Measurements from ENCODE around the gene KRT36.

The KRT36 gene

GRCh38 chr17:41483991-41484826 is 5.5 kb downstream of the KRT36 start:
- no peak overlapping the region for H2BK12ac ChIP-seq (ENCODE audit: low read length)
- H2AK5ac ChIP-seq (ENCODE audit: low read length), result no peak overlapping the region
- no CpG with 5 or more reads among the region's 7 CpGs for WGBS (ENCODE audit: extremely low coverage, insufficient coverage, insufficient read length)
- no peaks in the 10 kb centered on the region for H3K27me3 ChIP-seq (ENCODE audit: insufficient read depth, low read length)
- no peaks in the 10 kb centered on the region for H3K9me3 ChIP-seq (ENCODE audit: insufficient read depth, low read depth, low read length)
- no peak overlapping the region for H3K4me3 ChIP-seq (ENCODE audit: low read depth, low read length)
- no peak overlapping the region for H3K4me2 ChIP-seq (ENCODE audit: low read length)
- no peak overlapping the region for H3K9ac ChIP-seq (ENCODE audit: low read length)
- no peaks in the 10 kb centered on the region for H3K36me3 ChIP-seq (ENCODE audit: control insufficient read depth in 1 of 2, insufficient read depth in 2 of 2, low read length in 2 of 2)
- no peak for DNase-seq
- no peak overlapping the region for H3K18ac ChIP-seq (ENCODE audit: low read length)
- no peaks in the 10 kb centered on the region for H3K79me1 ChIP-seq (ENCODE audit: low read length)
- H3K14ac ChIP-seq (ENCODE audit: low read length), result no peak overlapping the region
- H3K79me2 ChIP-seq (ENCODE audit: control insufficient read depth, insufficient read depth, low read length, poor library complexity), result no peaks in the 10 kb centered on the region
- H3K4me1 ChIP-seq (ENCODE audit: control insufficient read depth in 1 of 2, insufficient read depth in 2 of 2, low read length in 2 of 2), result no peaks in the 10 kb centered on the region
- no peak overlapping the region for H4K8ac ChIP-seq (ENCODE audit: low read depth, low read length)
- no peak overlapping the region for H3K27ac ChIP-seq (ENCODE audit: low read depth, low read length)
- no peak overlapping the region for H4K12ac ChIP-seq (ENCODE audit: low read depth, low read length)
- H3K23ac ChIP-seq (ENCODE audit: low read length), result no peak overlapping the region
- H4K91ac ChIP-seq (ENCODE audit: low read depth, low read length), result no peak overlapping the region
- no peak overlapping the region for H3K4ac ChIP-seq (ENCODE audit: low read depth, low read length)
- H2BK120ac ChIP-seq (ENCODE audit: insufficient read depth, low read length, poor library complexity), result no peak overlapping the region
- H2BK5ac ChIP-seq (ENCODE audit: low read depth, low read length, poor library complexity), result no peak overlapping the region
- no peak overlapping the region for H2AFZ ChIP-seq (ENCODE audit: insufficient read depth, low read length, poor library complexity)

GRCh38 chr17:41483531-41483930 is 6.2 kb downstream of the KRT36 start:
- Histone ChIP-seq H2AK5ac (ENCODE audit: low read length) (no peak overlapping the region), H3K36me3 (ENCODE audit: control insufficient read depth in 1 of 2, insufficient read depth in 2 of 2, low read length in 2 of 2) (no peaks in the 10 kb centered on the region), H3K9ac (ENCODE audit: low read length) (no peak overlapping the region), H2BK120ac (ENCODE audit: insufficient read depth, low read length, poor library complexity) (no peak overlapping the region), H3K27me3 (ENCODE audit: insufficient read depth, low read length) (no peaks in the 10 kb centered on the region), H2BK12ac (ENCODE audit: low read length) (no peak overlapping the region), H2AFZ (ENCODE audit: insufficient read depth, low read length, poor library complexity) (no peak overlapping the region), H3K79me2 (ENCODE audit: control insufficient read depth, insufficient read depth, low read length, poor library complexity) (no peaks in the 10 kb centered on the region), H3K9me3 (ENCODE audit: insufficient read depth, low read depth, low read length) (no peaks in the 10 kb centered on the region), H3K79me1 (ENCODE audit: low read length) (no peaks in the 10 kb centered on the region), H3K4ac (ENCODE audit: low read depth, low read length) (no peak overlapping the region), H3K4me2 (ENCODE audit: low read length) (no peak overlapping the region), H3K23ac (ENCODE audit: low read length) (no peak overlapping the region), H4K12ac (ENCODE audit: low read depth, low read length) (no peak overlapping the region), H3K4me3 (ENCODE audit: low read depth, low read length) (no peak overlapping the region), H2BK5ac (ENCODE audit: low read depth, low read length, poor library complexity) (no peak overlapping the region), H4K91ac (ENCODE audit: low read depth, low read length) (no peak overlapping the region), H4K8ac (ENCODE audit: low read depth, low read length) (no peak overlapping the region), H3K18ac (ENCODE audit: low read length) (no peak overlapping the region), H3K14ac (ENCODE audit: low read length) (no peak overlapping the region), H3K27ac (ENCODE audit: low read depth, low read length) (no peak overlapping the region), H3K4me1 (ENCODE audit: control insufficient read depth in 1 of 2, insufficient read depth in 2 of 2, low read length in 2 of 2) (no peaks in the 10 kb centered on the region)
- DNase-seq, result no peak
- no CpG with 5 or more reads among the region's 9 CpGs for WGBS (ENCODE audit: extremely low coverage, insufficient coverage, insufficient read length)

GRCh38 chr17:41481036-41481435 is 8.7 kb downstream of the KRT36 start, which contains the start of gene KRT35:
Gene KRT35, minus strand, starts transcription at chr17:41481151. Its CDS starts 54 bp downstream, at chr17:41481097.
- WGBS (ENCODE audit: extremely low coverage, insufficient coverage, insufficient read length), result no CpG with 5 or more reads among the region's 2 CpGs
- Histone ChIP-seq H3K79me1 (ENCODE audit: low read length) (no peaks in the 10 kb centered on the region), H3K4me2 (ENCODE audit: low read length) (no peak within 1 kb of the TSS), H3K23ac (ENCODE audit: low read length) (no peak within 1 kb of the TSS), H3K4me1 (ENCODE audit: control insufficient read depth in 1 of 2, insufficient read depth in 2 of 2, low read length in 2 of 2) (no peaks in the 10 kb centered on the region), H2BK5ac (ENCODE audit: low read depth, low read length, poor library complexity) (no peak within 1 kb of the TSS), H4K91ac (ENCODE audit: low read depth, low read length) (no peak within 1 kb of the TSS), H3K4ac (ENCODE audit: low read depth, low read length) (no peak within 1 kb of the TSS), H3K4me3 (ENCODE audit: low read depth, low read length) (no peak within 1 kb of the TSS), H3K9me3 (ENCODE audit: insufficient read depth, low read depth, low read length) (no peaks in the 10 kb centered on the region), H4K12ac (ENCODE audit: low read depth, low read length) (no peak within 1 kb of the TSS), H3K18ac (ENCODE audit: low read length) (no peak within 1 kb of the TSS), H2BK12ac (ENCODE audit: low read length) (no peak within 1 kb of the TSS), H3K14ac (ENCODE audit: low read length) (no peak within 1 kb of the TSS), H2BK120ac (ENCODE audit: insufficient read depth, low read length, poor library complexity) (no peak within 1 kb of the TSS), H4K8ac (ENCODE audit: low read depth, low read length) (no peak within 1 kb of the TSS), H2AK5ac (ENCODE audit: low read length) (no peak within 1 kb of the TSS), H3K27me3 (ENCODE audit: insufficient read depth, low read length) (no peaks in the 10 kb centered on the region), H2AFZ (ENCODE audit: insufficient read depth, low read length, poor library complexity) (no peak within 1 kb of the TSS), H3K9ac (ENCODE audit: low read length) (no peak within 1 kb of the TSS), H3K27ac (ENCODE audit: low read depth, low read length) (no peak within 1 kb of the TSS), H3K79me2 (ENCODE audit: control insufficient read depth, insufficient read depth, low read length, poor library complexity) (no peaks in the 10 kb centered on the region), H3K36me3 (ENCODE audit: control insufficient read depth in 1 of 2, insufficient read depth in 2 of 2, low read length in 2 of 2) (no peaks in the 10 kb centered on the region)
- DNase-seq, result no peak

- H3K14ac ChIP-seq (ENCODE audit: low read length), result no peak overlapping the region
- H3K4me1 ChIP-seq (ENCODE audit: control insufficient read depth in 1 of 2, insufficient read depth in 2 of 2, low read length in 2 of 2), result no peaks in the 10 kb centered on the region
- no peak overlapping the region for H2AFZ ChIP-seq (ENCODE audit: insufficient read depth, low read length, poor library complexity)
- no peak overlapping the region for H3K4me3 ChIP-seq (ENCODE audit: low read depth, low read length)
- H4K91ac ChIP-seq (ENCODE audit: low read depth, low read length), result no peak overlapping the region
- H3K4me2 ChIP-seq (ENCODE audit: low read length), result no peak overlapping the region
- H3K27ac ChIP-seq (ENCODE audit: low read depth, low read length), result no peak overlapping the region
- H3K36me3 ChIP-seq (ENCODE audit: control insufficient read depth in 1 of 2, insufficient read depth in 2 of 2, low read length in 2 of 2), result no peaks in the 10 kb centered on the region
- no peak overlapping the region for H3K18ac ChIP-seq (ENCODE audit: low read length)
- no peak overlapping the region for H3K9ac ChIP-seq (ENCODE audit: low read length)
- no peaks in the 10 kb centered on the region for H3K9me3 ChIP-seq (ENCODE audit: insufficient read depth, low read depth, low read length)
- no peak overlapping the region for H3K4ac ChIP-seq (ENCODE audit: low read depth, low read length)
- H4K12ac ChIP-seq (ENCODE audit: low read depth, low read length), result no peak overlapping the region
- no CpG with 5 or more reads among the region's 10 CpGs for WGBS (ENCODE audit: extremely low coverage, insufficient coverage, insufficient read length)
- H3K23ac ChIP-seq (ENCODE audit: low read length), result no peak overlapping the region
- H2BK120ac ChIP-seq (ENCODE audit: insufficient read depth, low read length, poor library complexity), result no peak overlapping the region
- H3K79me2 ChIP-seq (ENCODE audit: control insufficient read depth, insufficient read depth, low read length, poor library complexity), result no peaks in the 10 kb centered on the region
- no peak overlapping the region for H2BK12ac ChIP-seq (ENCODE audit: low read length)
- H2AK5ac ChIP-seq (ENCODE audit: low read length), result no peak overlapping the region
- H4K8ac ChIP-seq (ENCODE audit: low read depth, low read length), result no peak overlapping the region
- H3K79me1 ChIP-seq (ENCODE audit: low read length), result no peaks in the 10 kb centered on the region
- no peaks in the 10 kb centered on the region for H3K27me3 ChIP-seq (ENCODE audit: insufficient read depth, low read length)
- no peak overlapping the region for H2BK5ac ChIP-seq (ENCODE audit: low read depth, low read length, poor library complexity)
- no peak for DNase-seq
Measured at GRCh38 chr17:41480581-41480980, 9.1 kb downstream of the KRT36 start.
